Activated T-helper 2 cell treated with anti-CD3 and anti-CD28 coated beads, Interferon-gamma antibody, Interleukin-2, Interleukin-4, amounts not matched to agents 10 μg/mL and 5 μg/mL and 100 μg/mL, durations not matched to agents 14 hours and 24 hours and 36 hours (primary cell): ENCODE results near the gene DCTPP1. TPM values are rescaled to one million over a fixed set of nuclear protein-coding genes. Genes with fewer than 3 reads are reported as not detected.

Experiments used
- DNase-seq: peaks from one replicate; pipeline ENCODE4 v3.0.0; 2021; ENCODE audit warnings: low spot score
- H3K27ac Mint-ChIP-seq: one replicate; pipeline ENCODE4 v1.8.0; 2021; ENCODE audit warnings: mixed read lengths
- H3K27me3 Mint-ChIP-seq: one replicate; pipeline ENCODE4 v1.8.0; 2021; ENCODE audit warnings: low read depth, mixed read lengths
- H3K36me3 Mint-ChIP-seq: one replicate; pipeline ENCODE4 v1.8.0; 2021; ENCODE audit warnings: low read depth, mixed read lengths
- H3K4me1 Mint-ChIP-seq: one replicate; pipeline ENCODE4 v1.8.0; 2021; ENCODE audit warnings: low read depth, mixed read lengths
- H3K4me3 Mint-ChIP-seq: one replicate; pipeline ENCODE4 v1.8.0; 2021; ENCODE audit warnings: low read depth, mild to moderate bottlenecking, moderate library complexity, mixed read lengths
- H3K9me3 Mint-ChIP-seq: one replicate; pipeline ENCODE4 v1.8.0; 2021; ENCODE audit warnings: mixed read lengths
- intact Hi-C: fragments of 100-400 bp; cut with micrococcal nuclease; formaldehyde crosslinking; loops from one replicate; pipeline ENCODE4 v1.15.1; 2023
- total RNA-seq: library from RNA; stranded (reverse); gene quantifications from 2 replicates; pipeline ENCODE4 v1.2.3, GENCODE V29; 2022

DCTPP1 gene
- total RNA-seq, 1 donor from 2014 or later, result 127 TPM

DNA sequence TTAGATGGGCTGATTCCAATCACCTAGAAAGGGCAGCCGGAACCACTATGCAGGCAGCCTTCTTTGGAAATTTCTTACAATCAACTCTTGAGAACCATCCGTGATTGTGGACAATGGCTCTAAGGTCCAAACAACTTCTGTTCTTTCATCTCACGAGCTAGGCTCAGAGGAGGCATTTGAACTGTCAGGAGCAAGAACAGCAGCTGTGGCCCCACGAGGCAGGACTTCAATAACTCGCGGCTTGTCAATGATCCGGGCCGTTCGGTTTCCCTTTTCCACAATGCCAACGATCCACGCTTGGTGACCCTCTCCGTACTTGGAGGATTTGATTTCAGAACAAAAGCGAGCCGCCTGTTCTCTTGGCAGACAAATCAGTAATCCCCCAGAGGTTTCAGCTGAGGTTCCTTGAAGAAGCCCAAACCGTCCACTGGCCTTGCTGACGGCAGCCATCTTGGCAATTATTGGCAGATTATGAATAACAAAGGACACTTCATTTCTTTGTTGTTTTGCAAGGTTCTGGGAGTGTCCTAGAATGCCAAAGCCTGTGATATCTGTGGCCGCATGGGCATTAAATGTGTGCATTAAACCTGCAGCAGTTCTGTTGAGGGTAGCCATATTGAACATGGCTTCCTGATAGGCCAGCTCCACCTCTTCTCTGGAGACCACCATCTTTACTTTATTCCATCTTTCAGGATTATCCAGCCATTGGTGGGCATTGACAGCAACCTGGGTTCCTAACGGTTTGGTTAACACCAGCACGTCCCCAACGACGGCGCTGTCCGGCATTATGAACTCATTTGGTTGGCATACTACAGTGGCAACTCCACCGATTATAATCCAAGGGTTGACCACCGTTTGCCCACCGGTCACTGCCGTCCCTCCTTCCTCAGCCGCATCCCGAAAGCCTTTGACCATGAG, 14.7 kb upstream of the DCTPP1 start:
- peaks cover 33% of the 10 kb centered on the region for H3K36me3 Mint-ChIP-seq
- H3K4me1 Mint-ChIP-seq, result peaks cover 39% of the 10 kb centered on the region
- DNase-seq, result no peak
- H3K27me3 Mint-ChIP-seq, result no peaks in the 10 kb centered on the region
- peak overlapping the region; percentile 88 for H3K4me3 Mint-ChIP-seq
- intact Hi-C loops, result loop anchor here (1.0 to 5.0 kb wide), 4 partner anchors 10 to 83 kb away; partner anchors contain the start of genes DCTPP1 and ZNF768
- no peaks in the 10 kb centered on the region for H3K9me3 Mint-ChIP-seq
- H3K27ac Mint-ChIP-seq, result peak overlapping the region; percentile 74

DNA sequence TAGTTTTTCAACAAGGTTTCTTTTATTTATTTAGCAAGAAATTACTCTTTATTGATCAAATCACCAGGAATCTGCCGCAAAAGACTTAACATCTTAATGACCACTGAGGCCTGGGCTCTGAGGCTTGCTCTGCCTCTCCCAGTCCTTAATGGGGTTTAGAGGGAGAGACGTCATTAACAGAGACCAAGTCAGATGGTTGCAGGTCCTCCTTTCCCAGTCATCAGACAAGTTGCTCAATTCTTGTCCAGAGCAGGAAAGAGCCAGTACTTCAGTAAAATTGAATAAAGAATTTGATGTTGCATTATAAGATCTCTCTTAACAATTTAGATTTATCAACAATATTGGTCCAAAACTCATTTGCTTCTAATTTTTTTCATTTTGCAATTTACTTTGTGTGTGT, 13.8 kb upstream of the DCTPP1 start:
- Mint-ChIP-seq H3K4me3 (peak overlapping the region; percentile 88), H3K27me3 (no peaks in the 10 kb centered on the region), H3K4me1 (peaks cover 38% of the 10 kb centered on the region), H3K27ac (no peak overlapping the region), H3K9me3 (no peaks in the 10 kb centered on the region), H3K36me3 (peaks cover 33% of the 10 kb centered on the region)
- no peak for DNase-seq
- intact Hi-C loops, result no loop called here

DNA sequence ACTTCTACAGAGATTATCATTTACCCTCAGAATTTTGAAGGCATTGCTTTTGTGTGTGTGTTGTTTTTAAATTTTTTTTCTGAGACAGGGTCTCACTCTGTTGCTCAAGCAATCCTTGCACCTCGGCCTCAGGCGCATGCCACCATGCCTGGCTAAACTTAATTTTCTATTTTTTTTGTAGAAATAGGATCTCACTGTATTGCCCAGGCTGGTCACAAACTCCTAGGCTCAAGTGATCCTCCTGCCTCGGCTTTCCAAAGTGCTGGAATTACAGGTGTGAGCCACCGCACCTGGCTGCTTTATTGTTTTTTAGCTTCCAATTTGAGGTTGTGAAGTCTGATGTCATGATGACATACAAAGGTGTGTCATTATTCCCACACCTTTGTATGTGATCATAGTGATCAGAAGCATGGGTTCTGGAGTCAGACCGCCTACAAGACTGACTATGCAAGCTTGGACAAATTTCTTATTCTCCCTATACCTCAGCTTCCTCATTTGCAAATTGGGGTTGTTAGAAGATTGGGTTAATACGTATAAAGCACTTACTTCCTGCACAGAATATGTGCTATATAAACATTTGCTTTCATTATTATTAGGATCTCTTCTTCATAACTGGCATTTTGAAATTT, 10.0 kb upstream of the DCTPP1 start:
- Mint-ChIP-seq H3K9me3 (no peaks in the 10 kb centered on the region), H3K4me1 (peaks cover 28% of the 10 kb centered on the region), H3K4me3 (no peak overlapping the region), H3K27me3 (no peaks in the 10 kb centered on the region), H3K27ac (no peak overlapping the region), H3K36me3 (peaks cover 24% of the 10 kb centered on the region)
- DNase-seq, result no peak
- intact Hi-C loops, result no loop called here

DNA sequence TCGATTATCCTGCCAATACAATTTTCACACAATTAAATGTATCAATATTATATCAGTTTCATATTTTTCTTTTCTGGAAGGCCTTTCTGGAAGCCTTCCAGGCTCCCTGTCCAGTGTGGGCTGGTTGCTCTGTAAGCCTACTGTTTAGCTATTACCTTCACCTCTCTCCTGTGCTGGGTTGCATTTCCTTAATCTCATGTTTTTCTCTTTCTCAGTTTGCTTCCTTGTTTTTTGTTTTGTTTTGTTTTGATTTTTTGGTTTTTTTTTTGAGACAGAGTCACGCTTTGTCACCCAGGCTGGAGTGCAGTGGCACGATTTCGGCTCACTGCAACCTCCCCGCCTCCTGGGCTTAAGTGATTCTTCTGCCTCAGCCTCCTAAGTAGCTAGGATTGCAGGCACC, 9.0 kb upstream of the DCTPP1 start:
- H3K27ac Mint-ChIP-seq, result no peak overlapping the region
- H3K4me3 Mint-ChIP-seq, result no peak overlapping the region
- H3K4me1 Mint-ChIP-seq, result peaks cover 27% of the 10 kb centered on the region
- no peak for DNase-seq
- H3K36me3 Mint-ChIP-seq, result peaks cover 14% of the 10 kb centered on the region
- no peaks in the 10 kb centered on the region for H3K27me3 Mint-ChIP-seq
- H3K9me3 Mint-ChIP-seq, result no peaks in the 10 kb centered on the region
- intact Hi-C loops, result no loop called here

DNA sequence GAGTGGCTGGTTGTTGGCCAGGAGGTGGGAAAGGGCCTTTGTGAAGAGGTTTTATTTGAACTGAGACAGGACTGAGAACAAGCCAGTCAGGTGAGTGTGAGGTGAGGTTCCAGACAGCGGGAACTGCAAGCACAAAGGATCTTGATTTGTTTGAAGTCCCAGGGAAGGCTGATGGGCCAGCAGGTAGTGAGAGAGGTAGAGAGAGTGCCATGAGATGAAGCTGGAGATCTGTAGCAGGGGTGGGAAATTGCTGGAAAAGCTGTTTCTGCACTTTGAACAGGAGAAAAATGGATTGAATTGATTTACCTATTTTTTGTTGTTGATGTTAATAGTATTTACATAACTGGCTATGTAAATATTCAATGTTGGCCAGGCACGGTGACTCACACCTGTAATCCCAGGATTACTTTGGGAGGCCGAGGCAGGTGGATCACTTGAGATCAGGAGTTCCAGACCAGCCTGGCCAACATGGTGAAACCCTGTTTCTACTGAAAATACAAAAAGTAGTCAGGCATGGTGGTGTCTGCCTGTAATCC, 7.7 kb upstream of the DCTPP1 start:
- peaks cover 20% of the 10 kb centered on the region for H3K4me1 Mint-ChIP-seq
- intact Hi-C loops, result no loop called here
- no peaks in the 10 kb centered on the region for H3K9me3 Mint-ChIP-seq
- peaks cover 3% of the 10 kb centered on the region for H3K36me3 Mint-ChIP-seq
- H3K27me3 Mint-ChIP-seq, result no peaks in the 10 kb centered on the region
- H3K27ac Mint-ChIP-seq, result no peak overlapping the region
- no peak overlapping the region for H3K4me3 Mint-ChIP-seq
- no peak for DNase-seq

DNA sequence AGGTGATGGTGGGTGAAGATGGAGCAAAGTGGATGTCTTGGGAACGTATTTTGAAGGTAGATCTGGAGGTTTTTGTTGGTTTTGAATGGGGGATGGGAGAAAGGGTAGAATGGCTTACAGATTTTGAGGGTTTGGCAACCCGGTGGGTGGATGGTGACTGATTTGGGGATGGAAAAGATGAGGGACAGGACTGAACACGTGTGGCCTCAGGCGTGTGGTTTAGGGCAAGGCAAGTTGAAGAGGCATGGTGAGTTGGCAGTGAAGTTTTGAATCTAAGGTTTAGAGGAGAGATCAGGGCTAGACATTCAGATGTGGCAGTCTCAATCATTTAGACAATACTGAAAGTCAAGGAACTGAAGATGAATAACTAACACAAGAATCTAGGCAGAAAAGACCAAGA, 5.0 kb upstream of the DCTPP1 start:
- peak overlapping the region; percentile 19 for H3K4me3 Mint-ChIP-seq
- intact Hi-C loops, result loop anchor here (1.0 to 5.0 kb wide), 5 partner anchors 10 to 192 kb away; partner anchors contain the start of genes SEPHS2, ZNF689 and ZNF768

DNA sequence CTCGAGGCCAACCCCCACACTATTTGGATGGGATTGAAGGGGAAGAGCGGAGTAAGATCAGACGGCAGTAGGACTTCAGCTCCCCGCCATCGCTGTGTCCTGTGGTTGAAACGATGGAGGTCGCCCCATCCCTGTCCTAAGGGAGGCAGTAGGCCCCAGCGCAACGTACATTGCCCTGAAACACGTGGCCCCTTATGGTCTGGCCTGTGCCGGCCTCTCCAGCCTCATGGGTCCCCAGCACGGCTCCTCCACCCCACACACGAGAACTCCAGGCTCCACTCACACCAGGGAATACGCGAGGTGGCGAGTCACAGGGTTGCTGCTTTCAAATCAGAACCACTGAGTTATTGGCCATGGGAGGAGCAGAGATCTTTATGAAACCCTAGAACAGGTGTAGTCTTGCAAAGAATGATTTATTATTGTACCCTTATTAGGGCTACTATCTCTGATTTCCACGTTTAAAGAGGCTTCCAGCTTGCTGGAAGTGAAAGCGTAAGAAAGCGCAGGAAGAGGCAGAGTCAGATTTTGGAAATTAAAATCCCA, 669 bp upstream of the DCTPP1 start:
- Mint-ChIP-seq H3K9me3 (no peaks in the 10 kb centered on the region), H3K27me3 (no peaks in the 10 kb centered on the region), H3K4me3 (no peak overlapping the region), H3K4me1 (peaks cover 23% of the 10 kb centered on the region), H3K36me3 (peaks cover 27% of the 10 kb centered on the region), H3K27ac (no peak overlapping the region)
- no peak for DNase-seq
- intact Hi-C loops, result loop anchor here (1.0 to 5.0 kb wide), 9 partner anchors 15 to 228 kb away; partner anchors contain the start of genes FBRS, SEPHS2, ZNF689 and ZNF768

More for the DNA sequence above, 5.0 kb upstream of the DCTPP1 start:
- Mint-ChIP-seq H3K27ac (peak overlapping the region; percentile 78), H3K27me3 (no peaks in the 10 kb centered on the region), H3K9me3 (no peaks in the 10 kb centered on the region), H3K4me1 (peaks cover 19% of the 10 kb centered on the region), H3K36me3 (no peaks in the 10 kb centered on the region)
- no peak for DNase-seq

DNA sequence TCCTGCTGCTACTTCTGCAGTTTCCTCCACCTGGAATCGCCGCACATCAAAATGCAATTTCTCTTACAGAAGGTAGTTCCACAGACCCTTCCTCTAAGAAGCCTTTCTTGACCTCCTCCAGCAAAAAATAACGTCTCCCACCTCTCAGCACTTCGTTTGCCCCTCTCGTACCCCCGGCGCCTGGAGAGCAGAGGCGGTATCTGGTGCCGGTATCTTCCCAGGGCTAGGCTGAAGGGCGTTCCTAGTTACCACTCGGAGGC, 482 bp downstream of the DCTPP1 start:
- Mint-ChIP-seq H3K4me3 (no peak overlapping the region), H3K4me1 (peaks cover 15% of the 10 kb centered on the region), H3K27me3 (no peaks in the 10 kb centered on the region), H3K36me3 (peaks cover 33% of the 10 kb centered on the region), H3K9me3 (no peaks in the 10 kb centered on the region), H3K27ac (no peak overlapping the region)
- intact Hi-C loops, result no loop called here
- DNase-seq, result no peak

DNA sequence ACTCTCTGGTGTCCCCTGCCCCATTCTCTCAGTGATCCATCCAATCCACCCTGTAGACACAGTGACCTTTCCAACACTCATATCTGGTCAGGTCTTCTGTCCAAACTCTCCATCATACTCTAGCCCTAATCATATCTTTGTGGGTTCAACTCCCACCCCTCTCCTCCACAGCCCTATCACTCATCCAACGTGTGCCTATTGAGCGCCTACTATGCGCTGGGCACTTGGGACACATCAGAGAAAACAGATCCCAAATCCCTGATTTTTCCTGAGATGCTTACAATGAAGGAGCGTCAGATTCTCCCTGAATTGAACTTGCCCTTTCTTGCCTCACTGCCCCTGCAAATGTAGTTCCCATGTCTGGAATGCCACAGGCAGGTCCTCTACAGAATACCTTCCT, 1.8 kb downstream of the DCTPP1 start:
- Mint-ChIP-seq H3K4me1 (peaks cover 11% of the 10 kb centered on the region), H3K9me3 (no peaks in the 10 kb centered on the region), H3K27ac (peak overlapping the region; percentile 10), H3K27me3 (no peaks in the 10 kb centered on the region), H3K36me3 (peaks cover 43% of the 10 kb centered on the region), H3K4me3 (no peak overlapping the region)
- intact Hi-C loops, result no loop called here
- no peak for DNase-seq

DNA sequence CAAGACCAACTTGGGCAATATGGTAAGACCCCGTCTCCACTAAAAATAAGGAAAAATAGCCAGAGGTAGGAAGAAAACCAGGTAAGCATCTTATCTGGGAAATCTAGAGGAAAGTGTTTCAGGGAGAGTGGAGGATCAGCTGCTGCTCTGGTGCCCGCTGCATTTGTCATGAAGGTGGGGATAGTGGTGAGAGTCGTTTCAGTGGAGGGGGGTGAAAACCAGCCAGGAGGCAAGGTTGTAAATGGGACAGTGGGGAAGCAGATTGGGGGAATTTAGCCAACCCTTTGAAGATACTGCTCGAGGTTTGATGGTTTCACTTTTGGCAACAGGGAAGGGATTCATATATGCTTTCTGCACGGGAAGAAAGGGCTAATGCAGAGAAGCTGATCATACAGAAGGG, 8.8 kb downstream of the DCTPP1 start:
- H3K4me3 Mint-ChIP-seq, result no peak overlapping the region
- intact Hi-C loops, result no loop called here
- H3K4me1 Mint-ChIP-seq, result peaks cover 22% of the 10 kb centered on the region
- peaks cover 61% of the 10 kb centered on the region for H3K36me3 Mint-ChIP-seq
- H3K9me3 Mint-ChIP-seq, result no peaks in the 10 kb centered on the region
- no peak for DNase-seq
- no peaks in the 10 kb centered on the region for H3K27me3 Mint-ChIP-seq
- H3K27ac Mint-ChIP-seq, result no peak overlapping the region

DNA sequence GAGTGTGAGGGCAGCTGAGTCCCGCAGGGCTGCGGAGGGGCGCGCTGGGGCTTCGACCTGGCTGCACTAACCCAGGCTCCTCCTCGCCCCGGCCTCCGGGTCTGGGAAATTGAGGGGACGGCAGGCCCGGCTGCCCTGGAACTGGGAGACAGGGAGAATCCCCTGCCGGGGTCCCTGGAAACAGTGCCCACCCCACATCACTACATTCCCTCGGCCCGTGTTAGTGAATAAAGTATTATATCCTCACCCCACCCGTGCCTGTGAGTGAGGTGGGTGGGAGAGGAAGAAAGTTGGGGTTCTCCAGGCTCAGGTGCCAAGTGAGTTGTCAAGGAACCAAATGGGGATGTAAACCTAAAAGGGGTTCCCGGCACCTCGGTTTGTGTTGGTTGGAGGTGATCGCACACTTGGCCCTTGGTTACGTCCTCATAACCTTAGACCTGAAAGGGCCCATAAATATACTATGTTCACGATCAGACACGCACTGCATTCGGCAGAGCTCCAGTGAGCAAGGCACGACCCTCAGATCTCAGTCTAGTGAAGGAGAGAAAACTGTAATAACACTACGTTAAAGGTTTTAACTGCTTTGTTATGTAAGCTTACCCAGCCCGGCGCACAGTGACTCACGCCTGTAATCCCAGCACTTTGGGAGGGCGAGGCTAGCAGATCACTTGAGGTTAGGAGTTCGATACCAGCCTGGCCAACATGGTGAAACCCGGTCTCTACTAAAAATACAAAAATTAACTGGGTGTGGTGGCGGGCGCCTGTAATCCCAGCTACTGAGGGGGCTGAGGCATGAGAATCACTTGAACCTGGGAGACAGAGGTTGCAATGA, 11.3 kb downstream of the DCTPP1 start:
- DNase-seq, result no peak

More for the DNA sequence above, 11.3 kb downstream of the DCTPP1 start:
- Mint-ChIP-seq H3K36me3 (peaks cover 56% of the 10 kb centered on the region), H3K4me3 (peak overlapping the region; percentile 52), H3K9me3 (no peaks in the 10 kb centered on the region), H3K27ac (peak overlapping the region; percentile 54), H3K27me3 (no peaks in the 10 kb centered on the region), H3K4me1 (peaks cover 25% of the 10 kb centered on the region)
- intact Hi-C loops, result no loop called here
